ENCODE results near the gene SP8. TPM values are rescaled to one million over a fixed set of nuclear protein-coding genes. Genes with fewer than 3 reads are reported as not detected.
"Not testable (repeated sequence)": the region's sequence is repeated elsewhere in the genome, so short reads cannot be mapped to it uniquely, and the experiment has no call there.

Gene SP8
- total and polyA plus RNA-seq, 2 experiments from 2014 or later, result not detected

DNA sequence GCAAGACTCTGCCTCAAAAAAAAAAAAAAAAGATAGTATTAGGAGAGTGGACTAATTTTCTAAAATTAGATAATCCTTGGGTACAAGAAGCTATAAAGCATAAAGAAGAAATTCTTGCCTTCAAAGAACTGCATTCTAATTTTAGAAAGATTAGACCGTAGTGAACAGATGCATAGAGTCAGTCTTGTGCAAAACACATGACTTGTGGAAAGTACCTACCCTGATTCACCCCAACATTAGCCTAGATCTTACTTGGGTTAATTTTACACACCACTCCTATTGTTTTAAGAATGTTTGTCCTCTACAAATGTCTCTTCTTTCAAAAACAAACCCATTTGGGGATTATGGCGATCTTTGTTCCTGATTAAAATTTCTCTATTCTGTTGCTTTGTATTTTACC lies 38.9 kb upstream of the SP8 start:
- no peaks in the 10 kb centered on the region for H3K4me1 ChIP-seq (ENCODE audit: insufficient read depth)
- no peak for DNase-seq
- H3K4me3 ChIP-seq, result no peak overlapping the region
- no peak overlapping the region for H2AFZ ChIP-seq
- no peak overlapping the region for H3K4me2 ChIP-seq (ENCODE audit: unreplicated experiment)
- no peak overlapping the region for H3K9ac ChIP-seq
- H3K36me3 ChIP-seq (ENCODE audit: low read depth), result no peaks in the 10 kb centered on the region
- H3K27ac ChIP-seq, result no peak overlapping the region
- H4K20me1 ChIP-seq (ENCODE audit: insufficient read depth), result no peaks in the 10 kb centered on the region
- 20 to 24% methylated on average over 2 of the region's 2 CpGs for WGBS, 2 experiments (ENCODE audit: low coverage in 1 of 2, low lambda C conversion rate in 2 of 2, missing lambda C conversion rate in 2 of 2)
- no peak for TF ChIP-seq EZH2phosphoT487 (IDR thresholded peaks at IDR 0.05; ENCODE audit: insufficient read depth, low read depth)
- no peak for TF ChIP-seq EZH2 (IDR thresholded peaks at IDR 0.05; ENCODE audit: insufficient read depth, poor library complexity, severe bottlenecking)
- no peaks in the 10 kb centered on the region for H3K9me2 ChIP-seq (ENCODE audit: insufficient read depth)
- no peaks in the 10 kb centered on the region for H3K9me3 ChIP-seq (ENCODE audit: low read depth)
- in situ Hi-C loops (cut with MboI), result no loop called here
- no peaks in the 10 kb centered on the region for H3K27me3 ChIP-seq (replicated peaks; ENCODE audit: insufficient read depth)
- H3F3A ChIP-seq (ENCODE audit: insufficient read depth), result no peaks in the 10 kb centered on the region
- H3K79me2 ChIP-seq (ENCODE audit: insufficient read depth), result no peaks in the 10 kb centered on the region

DNA sequence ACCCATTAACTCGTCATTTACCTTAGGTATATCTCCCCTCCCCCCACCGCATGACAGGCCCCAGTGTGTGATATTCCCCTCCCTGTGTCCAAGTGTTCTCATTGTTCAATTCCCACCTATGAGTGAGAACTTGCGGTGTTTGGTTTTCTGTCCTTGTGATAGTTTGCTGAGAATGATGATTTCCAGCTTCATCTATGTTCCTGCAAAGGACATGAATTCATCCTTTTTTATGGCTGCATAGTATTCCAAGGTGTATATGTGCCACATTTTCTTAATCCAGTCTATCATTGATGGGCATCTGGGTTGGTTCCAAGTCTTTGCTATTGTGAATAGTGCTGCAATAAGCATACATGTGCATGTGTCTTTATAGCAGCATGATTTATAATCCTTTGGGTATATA lies 34.7 kb upstream of the SP8 start:
- H3K36me3 ChIP-seq (ENCODE audit: low read depth); DNase-seq; H4K20me1 ChIP-seq (ENCODE audit: insufficient read depth); H3K9me3 ChIP-seq (ENCODE audit: low read depth); H3K27ac ChIP-seq; H3F3A ChIP-seq (ENCODE audit: insufficient read depth); H3K79me2 ChIP-seq (ENCODE audit: insufficient read depth); H3K4me1 ChIP-seq (ENCODE audit: insufficient read depth); in situ Hi-C loops (cut with MboI); H3K27me3 ChIP-seq (replicated peaks; ENCODE audit: insufficient read depth); H3K4me2 ChIP-seq (ENCODE audit: unreplicated experiment); H2AFZ ChIP-seq; H3K4me3 ChIP-seq; H3K9ac ChIP-seq; H3K9me2 ChIP-seq (ENCODE audit: insufficient read depth): not testable (repeated sequence)
- 39 to 42% methylated on average over 3 of the region's 3 CpGs for WGBS, 2 experiments (ENCODE audit: low coverage in 1 of 2, low lambda C conversion rate in 2 of 2, missing lambda C conversion rate in 2 of 2)

DNA sequence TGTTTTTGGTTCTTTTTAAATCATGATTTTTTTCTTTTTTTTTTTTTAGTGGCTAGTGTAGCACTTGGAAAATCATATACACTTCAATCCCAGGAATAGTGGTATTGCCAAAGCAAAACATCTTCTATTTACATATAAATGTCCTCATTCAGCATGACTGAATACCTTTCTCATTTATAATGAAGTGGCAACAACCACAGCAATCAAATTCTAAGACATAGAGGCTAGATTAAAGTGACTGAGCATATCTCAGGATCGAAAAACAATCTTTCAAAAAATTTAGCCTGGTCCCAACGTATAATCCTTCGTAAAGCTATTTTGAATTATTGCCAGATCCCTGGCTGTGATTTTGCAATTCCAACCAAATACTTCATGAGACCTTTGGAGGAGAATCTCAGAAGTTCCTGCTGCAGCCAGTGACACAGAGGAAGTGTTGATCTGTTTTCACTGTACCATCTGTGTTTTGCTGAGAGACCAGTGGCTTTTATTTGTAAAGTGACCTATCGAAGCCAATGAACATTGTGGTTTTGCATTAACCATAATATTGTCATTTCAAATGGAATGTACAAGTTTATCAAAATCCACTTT lies 29.8 kb upstream of the SP8 start:
- WGBS, 2 experiments (ENCODE audit: low coverage in 1 of 2, low lambda C conversion rate in 2 of 2, missing lambda C conversion rate in 2 of 2), result 8 to 9% methylated on average over 4 of the region's 4 CpGs
- in situ Hi-C loops (cut with MboI), result no loop called here
- no peak overlapping the region for H3K27ac ChIP-seq
- no peaks in the 10 kb centered on the region for H3K9me3 ChIP-seq (ENCODE audit: low read depth)
- no peak overlapping the region for H2AFZ ChIP-seq
- no peaks in the 10 kb centered on the region for H3K4me1 ChIP-seq (ENCODE audit: insufficient read depth)
- H3K9me2 ChIP-seq (ENCODE audit: insufficient read depth), result no peaks in the 10 kb centered on the region
- no peaks in the 10 kb centered on the region for H3K27me3 ChIP-seq (replicated peaks; ENCODE audit: insufficient read depth)
- no peak for DNase-seq
- H3K9ac ChIP-seq, result no peak overlapping the region
- no peak overlapping the region for H3K4me2 ChIP-seq (ENCODE audit: unreplicated experiment)
- H3F3A ChIP-seq (ENCODE audit: insufficient read depth), result no peaks in the 10 kb centered on the region
- TF ChIP-seq EZH2phosphoT487 (IDR thresholded peaks at IDR 0.05; ENCODE audit: insufficient read depth, low read depth) (no peak), EZH2 (IDR thresholded peaks at IDR 0.05; ENCODE audit: insufficient read depth, poor library complexity, severe bottlenecking) (no peak)
- H4K20me1 ChIP-seq (ENCODE audit: insufficient read depth), result no peaks in the 10 kb centered on the region
- H3K36me3 ChIP-seq (ENCODE audit: low read depth), result no peaks in the 10 kb centered on the region
- no peaks in the 10 kb centered on the region for H3K79me2 ChIP-seq (ENCODE audit: insufficient read depth)
- H3K4me3 ChIP-seq, result no peak overlapping the region

DNA sequence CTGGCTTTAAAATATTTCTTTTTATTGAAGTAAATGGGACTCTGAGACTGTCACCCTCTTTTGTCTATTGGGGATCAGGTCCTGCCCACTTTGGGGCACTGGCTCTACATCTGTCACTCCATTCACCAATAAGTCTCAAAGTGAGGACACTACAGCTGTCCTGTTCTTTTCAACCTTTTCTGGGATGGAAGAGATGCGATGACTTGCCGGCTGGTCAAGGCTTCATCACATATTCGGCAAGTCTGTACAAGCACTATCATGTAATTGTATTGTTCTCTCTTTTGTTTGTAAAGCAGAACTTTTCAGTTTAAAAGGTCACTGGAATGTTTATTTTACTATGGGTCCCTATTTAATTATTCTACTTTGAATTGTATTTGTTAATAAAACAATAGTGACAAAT lies 17.7 kb upstream of the SP8 start:
- H3K9me3 ChIP-seq (ENCODE audit: low read depth), result no peaks in the 10 kb centered on the region
- WGBS, 2 experiments (ENCODE audit: low coverage in 1 of 2, low lambda C conversion rate in 2 of 2, missing lambda C conversion rate in 2 of 2), result 42% methylated on average over 3 of the region's 3 CpGs
- DNase-seq, result no peak
- H3K4me2 ChIP-seq (ENCODE audit: unreplicated experiment), result no peak overlapping the region
- H3F3A ChIP-seq (ENCODE audit: insufficient read depth), result no peaks in the 10 kb centered on the region
- H4K20me1 ChIP-seq (ENCODE audit: insufficient read depth), result no peaks in the 10 kb centered on the region
- H3K4me3 ChIP-seq, result no peak overlapping the region
- H3K4me1 ChIP-seq (ENCODE audit: insufficient read depth), result no peaks in the 10 kb centered on the region
- H3K9me2 ChIP-seq (ENCODE audit: insufficient read depth), result no peaks in the 10 kb centered on the region
- no peak overlapping the region for H3K9ac ChIP-seq
- H3K79me2 ChIP-seq (ENCODE audit: insufficient read depth), result no peaks in the 10 kb centered on the region
- H3K27me3 ChIP-seq (replicated peaks; ENCODE audit: insufficient read depth), result peaks cover 15% of the 10 kb centered on the region
- no peaks in the 10 kb centered on the region for H3K36me3 ChIP-seq (ENCODE audit: low read depth)
- no peak overlapping the region for H2AFZ ChIP-seq
- no peak overlapping the region for H3K27ac ChIP-seq
- in situ Hi-C loops (cut with MboI), result no loop called here
- TF ChIP-seq EZH2 (IDR thresholded peaks at IDR 0.05; ENCODE audit: insufficient read depth, poor library complexity, severe bottlenecking) (no peak), EZH2phosphoT487 (IDR thresholded peaks at IDR 0.05; ENCODE audit: insufficient read depth, low read depth) (no peak)

All from GM23248 (cell line).